DOHH2 (cell line): ENCODE measurements around the gene TSHZ2.

ENCODE experiments used
- H3F3A ChIP-seq: fragments of 200-600 bp; sonication (generic), shearing (Covaris generic); 2 replicates; pipeline ENCODE4 v1.6.0; 2016; ENCODE audit warnings: antibody characterized with exemption, mild to moderate bottlenecking; ENCODE audit not compliant: control insufficient read depth, insufficient read depth
- H3K27ac ChIP-seq: fragments of 200-600 bp; sonication (generic); 2 replicates; pipeline ENCODE4 v1.5.1; 2014; ENCODE audit warnings: low read depth, mild to moderate bottlenecking, low read length, moderate library complexity
- H3K27me3 ChIP-seq: fragments of 200-600 bp; sonication (generic); 2 replicates; pipeline ENCODE4 v1.6.1; 2014; ENCODE audit warnings: mild to moderate bottlenecking, low read length, mixed read lengths; ENCODE audit not compliant: control insufficient read depth
- H3K36me3 ChIP-seq: fragments of 200-600 bp; sonication (generic); 2 replicates; pipeline ENCODE4 v1.6.1; 2014; ENCODE audit warnings: mild to moderate bottlenecking, low read length, moderate library complexity, mixed read lengths; ENCODE audit not compliant: control insufficient read depth
- H3K4me1 ChIP-seq: fragments of 200-600 bp; sonication (generic); 2 replicates; pipeline ENCODE4 v1.6.1; 2014; ENCODE audit warnings: mild to moderate bottlenecking, low read length, mixed read lengths; ENCODE audit not compliant: control insufficient read depth
- H3K4me2 ChIP-seq: fragments of 200-600 bp; sonication (generic); 2 replicates; pipeline ENCODE4 v1.6.0; 2014; ENCODE audit warnings: mild to moderate bottlenecking, low read length, moderate library complexity
- H3K4me3 ChIP-seq: fragments of 200-600 bp; sonication (generic); 2 replicates; pipeline ENCODE4 v1.5.1; 2014; ENCODE audit warnings: mild to moderate bottlenecking, low read length, mixed read lengths
- H3K79me2 ChIP-seq: fragments of 200-600 bp; sonication (generic); 2 replicates; pipeline ENCODE4 v1.6.1; 2014; ENCODE audit warnings: mild to moderate bottlenecking, low read length, mixed read lengths; ENCODE audit not compliant: control insufficient read depth
- H3K9me2 ChIP-seq: fragments of 200-600 bp; sonication (generic); replicated peaks from 2 replicates; pipeline ENCODE4 v1.6.1; 2014; ENCODE audit warnings: mild to moderate bottlenecking, low read length, mixed read lengths; ENCODE audit not compliant: control insufficient read depth
- H3K9me3 ChIP-seq: fragments of 200-600 bp; sonication (generic); 2 replicates; pipeline ENCODE4 v1.6.1; 2014; ENCODE audit warnings: antibody characterized with exemption, low read length, mixed read lengths; ENCODE audit not compliant: control insufficient read depth, insufficient read depth
- H4K20me1 ChIP-seq: fragments of 200-600 bp; sonication (generic); 2 replicates; pipeline ENCODE4 v1.6.0; 2014; ENCODE audit warnings: low read depth, mild to moderate bottlenecking, antibody characterized with exemption, low read length, moderate library complexity; ENCODE audit not compliant: control insufficient read depth, insufficient read depth
- CTCF ChIP-seq: fragments of 200-600 bp; sonication (generic); IDR thresholded peaks from one replicate; pipeline ENCODE4 v1.5.1; 2014; ENCODE audit warnings: antibody characterized with exemption, mild to moderate bottlenecking, low read depth, low read length; ENCODE audit not compliant: poor library complexity, severe bottlenecking
- EZH2phosphoT487 ChIP-seq: fragments of 200-600 bp; sonication (generic); IDR thresholded peaks from 2 replicates; pipeline ENCODE4 v1.6.1; 2017; ENCODE audit warnings: borderline replicate concordance, mild to moderate bottlenecking, antibody characterized with exemption, low read length, moderate library complexity, mixed read lengths

Gene TSHZ2

GRCh38 chr20:53174454-53174853, 202.3 kb downstream of the TSHZ2 start:
- Histone ChIP-seq H3K27me3 (no peaks in the 10 kb centered on the region), H3K4me1 (peaks cover 6% of the 10 kb centered on the region), H3K4me3 (no peak overlapping the region), H3K36me3 (no peaks in the 10 kb centered on the region), H3K9me3 (no peaks in the 10 kb centered on the region), H3K9me2 (no peaks in the 10 kb centered on the region), H3K4me2 (no peak overlapping the region), H4K20me1 (no peaks in the 10 kb centered on the region), H3K79me2 (no peaks in the 10 kb centered on the region), H3K27ac (no peak overlapping the region), H3F3A (no peaks in the 10 kb centered on the region)
- TF ChIP-seq EZH2phosphoT487, result no peak
- no peak for TF ChIP-seq CTCF

DNA sequence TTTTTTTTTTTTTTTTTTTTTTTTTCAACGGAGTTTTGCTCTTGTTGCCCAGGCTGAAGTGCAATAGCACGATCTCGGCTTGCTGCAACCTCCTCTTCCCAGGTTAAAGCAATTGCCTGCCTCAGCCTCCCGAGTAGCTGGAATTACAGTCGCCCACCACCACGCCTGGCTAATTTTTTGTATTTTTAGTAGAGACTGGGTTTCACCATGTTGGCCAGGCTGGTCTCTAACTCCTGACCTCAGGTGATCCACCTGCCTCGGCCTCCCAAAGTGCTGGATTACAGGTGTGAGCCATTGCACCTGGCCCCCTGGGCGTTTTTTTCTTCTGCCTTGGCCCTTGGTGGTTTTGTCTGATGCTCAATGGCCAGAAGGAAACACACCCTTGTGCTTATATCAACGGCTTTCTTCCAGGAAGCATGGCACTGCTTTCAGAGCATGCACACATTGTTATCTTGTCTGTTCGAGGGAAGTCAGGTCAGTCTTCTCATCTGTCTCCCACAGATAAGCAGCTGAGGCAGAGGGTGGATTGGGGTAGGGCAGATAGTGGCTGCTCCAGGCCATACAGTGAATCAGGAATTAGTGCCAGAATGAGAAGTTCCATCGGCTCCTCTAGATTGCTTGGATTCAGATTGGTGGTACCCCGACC, 203.1 kb downstream of the TSHZ2 start:
- no peaks in the 10 kb centered on the region for H3K36me3 ChIP-seq
- no peak overlapping the region for H3K27ac ChIP-seq
- no peaks in the 10 kb centered on the region for H3K27me3 ChIP-seq

DNA sequence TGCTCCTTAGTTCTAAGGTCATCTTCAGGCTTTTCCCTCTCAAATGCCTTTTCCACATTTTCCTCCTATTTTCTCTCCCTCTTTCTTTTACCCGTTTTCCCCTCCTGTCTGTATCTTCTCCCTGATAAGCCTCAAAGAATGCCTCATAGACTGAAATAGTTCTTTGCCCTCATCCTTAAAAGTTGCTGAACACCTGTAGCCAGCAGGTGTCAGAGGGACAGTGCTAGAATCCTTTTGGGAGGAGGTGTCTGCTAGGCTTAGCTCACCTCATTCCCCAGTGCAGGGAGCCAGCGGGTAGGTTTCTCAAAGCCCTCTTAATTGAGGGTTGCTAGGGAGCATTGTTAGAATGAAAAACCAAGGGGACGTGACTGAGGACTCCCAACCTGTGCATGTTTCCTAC, 204.0 kb downstream of the TSHZ2 start:
- Histone ChIP-seq H3K9me2 (no peaks in the 10 kb centered on the region), H3K27ac (no peak overlapping the region), H3K79me2 (no peaks in the 10 kb centered on the region), H3K4me1 (no peaks in the 10 kb centered on the region), H3K4me3 (no peak overlapping the region), H3K27me3 (no peaks in the 10 kb centered on the region), H3F3A (no peaks in the 10 kb centered on the region), H3K36me3 (no peaks in the 10 kb centered on the region), H3K4me2 (no peak overlapping the region), H4K20me1 (no peaks in the 10 kb centered on the region), H3K9me3 (no peaks in the 10 kb centered on the region)
- TF ChIP-seq EZH2phosphoT487 (no peak), CTCF (no peak)

More for the DNA sequence above, 203.1 kb downstream of the TSHZ2 start:
- Histone ChIP-seq H3K9me3 (no peaks in the 10 kb centered on the region), H3K4me3 (no peak overlapping the region), H4K20me1 (no peaks in the 10 kb centered on the region), H3K9me2 (no peaks in the 10 kb centered on the region), H3K79me2 (no peaks in the 10 kb centered on the region), H3K4me2 (no peak overlapping the region), H3K4me1 (no peaks in the 10 kb centered on the region), H3F3A (no peaks in the 10 kb centered on the region)
- no peak for TF ChIP-seq EZH2phosphoT487
- TF ChIP-seq CTCF, result no peak
